ENCODE results near the gene B9D2. TPM values are rescaled to one million over a fixed set of nuclear protein-coding genes. Genes with fewer than 3 reads are reported as not detected.
A peak's percentile ranks its signal among the peaks of the same experiment; 100 is the strongest.

Gene B9D2
- polyA plus RNA-seq, 3 donors: 12.2 to 32.5 (median 25.1) TPM

GRCh38 chr19:41309180-41310032 is 54.5 kb downstream of the B9D2 start:
- Histone ChIP-seq H3K27me3 (ENCODE audit: control insufficient read depth in 2 of 2, insufficient read depth in 2 of 2, low read length in 2 of 2) (no peaks in the 10 kb centered on the region), H3K79me2 (ENCODE audit: insufficient read depth, low read length) (peaks cover 60% of the 10 kb centered on the region), H2AFZ (ENCODE audit: insufficient read depth, low read depth, low read length, poor library complexity, severe bottlenecking) (peak overlapping the region; percentile 82), H4K20me1 (ENCODE audit: insufficient read depth, low read length) (peaks cover 48% of the 10 kb centered on the region), H3K27ac (ENCODE audit: low read depth in 1 of 2, low read length in 2 of 2) (peak overlapping the region; percentile 83 to 95), H3K36me3 (replicated peaks in 1 of 2; ENCODE audit: control insufficient read depth in 1 of 2, insufficient read depth in 2 of 2, low read length in 2 of 2) (peaks cover 32 to 47% of the 10 kb centered on the region in 2 donors), H3K4me3 (replicated peaks in 1 of 3; ENCODE audit: low read depth in 2 of 3, low read length in 3 of 3) (peak overlapping the region; percentile 84 to 85 (median 85)), H3K9ac (ENCODE audit: insufficient read depth, low read length, poor library complexity, severe bottlenecking) (peak overlapping the region; percentile 86), H3K9me3 (replicated peaks in 1 of 2; ENCODE audit: control insufficient read depth in 1 of 2, insufficient read depth in 1 of 2, low read length in 2 of 2) (no peaks in the 10 kb centered on the region), H3K4me2 (replicated peaks; ENCODE audit: extremely low read depth, low read length, poor library complexity, severe bottlenecking) (peak overlapping the region; percentile 83), H3K4me1 (ENCODE audit: control insufficient read depth in 1 of 2, insufficient read depth in 2 of 2, low read length in 2 of 2) (peaks cover 50 to 64% of the 10 kb centered on the region in 2 donors)
- 2% methylated on average over 19 of the region's 26 CpGs for WGBS (ENCODE audit: insufficient coverage)
- DNase-seq: peak in 2 of 3 donors; percentile 54 to 70
- Mint-ChIP-seq H3K27ac (peak overlapping the region; percentile 97 to 100 (median 99)), H3K9me3 (peaks cover 0 to 3% (median 0%) of the 10 kb centered on the region in 7 donors), H3K27me3 (ENCODE audit: low read depth in 3 of 3) (no peaks in the 10 kb centered on the region), H3K36me3 (peaks cover 46 to 61% of the 10 kb centered on the region in 2 donors), H3K4me1 (peaks cover 72% of the 10 kb centered on the region), H3K4me3 (peak overlapping the region; percentile 95 to 99)
- TF ChIP-seq, protein P1, sequence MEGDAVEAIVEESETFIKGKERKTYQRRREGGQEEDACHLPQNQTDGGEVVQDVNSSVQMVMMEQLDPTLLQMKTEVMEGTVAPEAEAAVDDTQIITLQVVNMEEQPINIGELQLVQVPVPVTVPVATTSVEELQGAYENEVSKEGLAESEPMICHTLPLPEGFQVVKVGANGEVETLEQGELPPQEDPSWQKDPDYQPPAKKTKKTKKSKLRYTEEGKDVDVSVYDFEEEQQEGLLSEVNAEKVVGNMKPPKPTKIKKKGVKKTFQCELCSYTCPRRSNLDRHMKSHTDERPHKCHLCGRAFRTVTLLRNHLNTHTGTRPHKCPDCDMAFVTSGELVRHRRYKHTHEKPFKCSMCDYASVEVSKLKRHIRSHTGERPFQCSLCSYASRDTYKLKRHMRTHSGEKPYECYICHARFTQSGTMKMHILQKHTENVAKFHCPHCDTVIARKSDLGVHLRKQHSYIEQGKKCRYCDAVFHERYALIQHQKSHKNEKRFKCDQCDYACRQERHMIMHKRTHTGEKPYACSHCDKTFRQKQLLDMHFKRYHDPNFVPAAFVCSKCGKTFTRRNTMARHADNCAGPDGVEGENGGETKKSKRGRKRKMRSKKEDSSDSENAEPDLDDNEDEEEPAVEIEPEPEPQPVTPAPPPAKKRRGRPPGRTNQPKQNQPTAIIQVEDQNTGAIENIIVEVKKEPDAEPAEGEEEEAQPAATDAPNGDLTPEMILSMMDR (IDR thresholded peaks at IDR 0.05): no peak
- intact Hi-C loops (cut with micrococcal nuclease): loop anchor here (2.0 to 10.0 kb wide), 7 partner anchors 15 to 337 kb away; partner anchors contain the start of gene TGFB1 (in 1 of the 2)

DNA sequence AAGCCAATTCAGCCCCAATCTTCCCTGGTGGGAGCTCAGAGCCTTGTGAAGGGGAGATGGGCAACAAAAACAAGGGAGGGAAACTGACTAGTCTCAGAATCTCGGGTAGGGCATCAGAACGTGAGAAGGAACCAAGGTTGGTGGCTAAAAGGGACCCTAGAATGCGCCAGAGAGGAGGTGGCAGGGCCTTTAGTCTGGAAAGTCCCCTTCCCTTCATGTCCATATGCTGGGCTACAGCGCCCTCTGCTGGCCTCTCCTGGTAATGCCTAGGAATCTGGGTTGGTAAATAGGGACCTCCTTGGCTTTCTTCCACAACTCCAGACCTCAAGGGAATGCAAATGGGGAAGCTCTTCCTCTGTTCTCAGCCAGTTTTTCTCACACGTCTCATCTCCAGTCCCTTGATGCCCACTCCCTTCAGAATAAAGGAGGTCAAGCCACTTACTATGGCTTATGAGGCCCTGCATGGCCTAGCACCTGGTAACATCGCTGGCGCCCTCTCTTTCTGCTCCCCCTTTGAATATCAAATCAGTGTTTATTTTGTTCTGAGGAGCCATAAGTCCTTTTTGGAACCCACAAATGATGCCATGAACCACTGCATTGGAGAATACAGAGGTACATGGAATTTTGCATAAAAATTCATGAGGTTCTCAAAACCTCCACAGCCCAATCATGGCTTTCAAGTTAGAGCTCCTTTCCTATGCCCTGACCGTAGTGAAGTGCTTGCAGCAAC is 55.3 kb downstream of the B9D2 start:
- WGBS (ENCODE audit: insufficient coverage): 3% methylated on average over 3 of the region's 8 CpGs

More for the DNA sequence above, 55.3 kb downstream of the B9D2 start:
- DNase-seq: peak; percentile 86 to 92 (median 90)
- H3K9ac ChIP-seq (ENCODE audit: insufficient read depth, low read length, poor library complexity, severe bottlenecking): peak overlapping the region; percentile 61
- peaks cover 48% of the 10 kb centered on the region for H4K20me1 ChIP-seq (ENCODE audit: insufficient read depth, low read length)
- H3K27me3 ChIP-seq (ENCODE audit: control insufficient read depth in 2 of 2, insufficient read depth in 2 of 2, low read length in 2 of 2): no peaks in the 10 kb centered on the region
- H3K79me2 ChIP-seq (ENCODE audit: insufficient read depth, low read length): peaks cover 59% of the 10 kb centered on the region
- peak overlapping the region; percentile 95 to 99 for H3K4me3 Mint-ChIP-seq
- H3K27me3 Mint-ChIP-seq (ENCODE audit: low read depth in 3 of 3): no peaks in the 10 kb centered on the region
- peaks cover 0 to 3% (median 0%) of the 10 kb centered on the region in 7 donors for H3K9me3 Mint-ChIP-seq
- H3K27ac Mint-ChIP-seq: peak overlapping the region; percentile 97 to 100 (median 99)
- H3K4me1 Mint-ChIP-seq: peaks cover 72% of the 10 kb centered on the region
- H3K36me3 ChIP-seq (replicated peaks in 1 of 2; ENCODE audit: control insufficient read depth in 1 of 2, insufficient read depth in 2 of 2, low read length in 2 of 2): peaks cover 38 to 47% of the 10 kb centered on the region in 2 donors
- intact Hi-C loops (cut with micrococcal nuclease): loop anchor here (2.0 to 10.0 kb wide), 6 partner anchors 41 to 336 kb away; partner anchors contain the start of gene TGFB1 (in 1 of the 2)
- H3K9me3 ChIP-seq (replicated peaks in 1 of 2; ENCODE audit: control insufficient read depth in 1 of 2, insufficient read depth in 1 of 2, low read length in 2 of 2): no peaks in the 10 kb centered on the region
- H3K4me1 ChIP-seq (ENCODE audit: control insufficient read depth in 1 of 2, insufficient read depth in 2 of 2, low read length in 2 of 2): peaks cover 50 to 64% of the 10 kb centered on the region in 2 donors
- H3K4me3 ChIP-seq (replicated peaks in 1 of 3; ENCODE audit: low read depth in 2 of 3, low read length in 3 of 3): peak overlapping the region in 1 of 3 experiments; percentile 84
- H3K4me2 ChIP-seq (replicated peaks; ENCODE audit: extremely low read depth, low read length, poor library complexity, severe bottlenecking): peak overlapping the region; percentile 83
- H2AFZ ChIP-seq (ENCODE audit: insufficient read depth, low read depth, low read length, poor library complexity, severe bottlenecking): no peak overlapping the region
- TF ChIP-seq, protein P1 (IDR thresholded peaks at IDR 0.05): peak; percentile 97
- peaks cover 49 to 61% of the 10 kb centered on the region in 2 donors for H3K36me3 Mint-ChIP-seq
- peak overlapping the region; percentile 89 to 95 for H3K27ac ChIP-seq (ENCODE audit: low read depth in 1 of 2, low read length in 2 of 2)
